HEK293 (cell line): ENCODE data around the gene MARK3.

Experiments
- HOXA7 ChIP-seq: sonication (generic); formaldehyde crosslinking; IDR thresholded peaks from 2 replicates; pipeline ENCODE4 v1.8.1; 2022; ENCODE audit warnings: missing genetic modification reagents, borderline replicate concordance
- SETDB1 ChIP-seq: IDR thresholded peaks from one replicate; pipeline ENCODE4 v1.6.1; 2017; ENCODE audit warnings: mild to moderate bottlenecking, low read length, moderate library complexity, mixed read lengths; ENCODE audit not compliant: insufficient read length

GRCh38 chr14:103360548-103360947, 24.7 kb upstream of the MARK3 start:
- TF ChIP-seq HOXA7: no peak
- no peak for TF ChIP-seq SETDB1
